Amniotic stem cell (primary cell): ENCODE measurements around the gene WBP2NL.

Experiments
- DNase-seq: peaks from one replicate; lab custom pipeline; 2025; lab: John Stamatoyannopoulos, UW

WBP2NL gene

DNA sequence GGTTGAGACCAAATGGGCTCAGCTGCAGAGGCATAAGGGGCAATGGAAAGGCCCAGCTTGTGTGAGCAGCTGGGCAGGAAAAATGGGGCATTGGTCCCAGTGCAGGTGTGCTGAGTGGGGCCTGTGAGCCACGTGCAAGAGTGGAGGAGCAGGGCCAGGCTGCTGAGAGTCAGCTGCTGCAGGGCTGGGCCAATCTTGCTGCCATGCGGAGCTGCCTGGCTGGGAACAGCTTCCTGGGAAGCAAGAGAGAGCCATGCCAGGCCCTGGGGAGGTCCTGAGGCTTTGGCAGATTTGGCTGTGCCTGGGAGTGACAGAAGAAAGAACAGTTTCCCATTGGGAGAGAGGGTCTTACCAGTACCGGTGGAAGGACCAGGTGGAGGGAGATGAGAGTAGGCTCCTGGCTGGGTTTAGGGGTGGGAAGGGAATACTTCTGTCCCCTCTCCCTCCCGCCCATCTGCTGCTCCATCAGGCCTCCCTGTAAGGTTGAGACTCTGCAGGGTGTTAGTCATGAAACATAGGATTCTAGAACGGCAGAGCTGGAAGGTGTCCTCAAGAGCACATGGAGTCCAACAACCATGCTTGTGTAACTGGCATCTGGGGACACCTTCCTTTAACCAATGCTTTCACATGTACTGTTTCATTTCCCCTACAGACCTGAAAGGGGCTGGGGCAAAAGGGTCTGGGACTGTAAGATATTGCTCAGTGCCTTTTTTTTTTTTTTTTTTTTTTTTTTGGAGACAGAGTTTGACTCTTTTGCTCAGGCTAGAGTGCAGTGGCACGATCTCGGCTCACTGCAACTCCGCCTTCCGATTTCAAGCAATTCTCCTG, 19.0 kb upstream of the WBP2NL start:
- DNase-seq = no peak

DNA sequence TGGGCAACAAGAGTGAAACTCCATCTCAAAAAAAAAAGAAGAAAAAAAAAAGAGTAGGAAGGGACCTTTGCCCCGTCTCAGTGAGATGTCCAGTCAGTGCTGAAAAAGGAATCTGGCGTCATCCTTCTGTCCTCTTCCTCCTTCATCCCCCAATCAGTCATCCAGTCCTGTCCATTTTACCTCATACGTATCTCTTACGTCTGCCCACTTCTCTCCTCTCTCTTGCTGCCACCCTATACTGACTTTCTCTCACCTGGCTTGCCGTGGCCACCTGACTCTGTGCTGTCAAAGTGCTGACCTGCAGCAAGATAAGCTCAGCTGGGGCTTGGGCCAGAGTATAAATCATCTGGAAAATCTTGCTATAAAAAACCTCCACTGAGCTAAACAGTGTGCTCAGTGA, 15.7 kb upstream of the WBP2NL start:
- DNase-seq = no peak

- no peak for DNase-seq
Measured at GRCh38 chr22:41983513-41984405, 14.8 kb upstream of the WBP2NL start.

DNA sequence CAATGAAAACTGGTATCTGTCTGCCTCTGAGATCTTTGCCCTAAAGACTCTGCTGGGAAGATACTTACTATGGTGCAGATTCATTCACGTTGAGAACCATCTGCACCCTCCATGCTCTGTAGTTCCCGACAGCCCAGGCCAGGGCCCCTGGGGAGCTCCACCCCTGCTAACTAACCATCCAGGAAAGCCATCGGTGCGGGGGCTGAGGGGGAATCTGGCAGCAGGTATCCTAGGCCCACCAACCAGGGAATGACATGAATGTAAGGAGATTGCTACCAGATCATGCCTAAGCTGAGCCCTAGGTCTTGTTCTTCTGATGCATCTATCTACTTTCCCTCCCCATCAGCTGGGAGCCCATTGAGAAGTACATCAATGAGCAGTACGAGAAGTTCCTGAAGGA, 11.3 kb upstream of the WBP2NL start:
- no peak for DNase-seq

- DNase-seq = no peak
Measured at GRCh38 chr22:41989246-41989645, 9.3 kb upstream of the WBP2NL start.

GRCh38 chr22:41991111-41991510, 7.5 kb upstream of the WBP2NL start:
- no peak for DNase-seq

DNA sequence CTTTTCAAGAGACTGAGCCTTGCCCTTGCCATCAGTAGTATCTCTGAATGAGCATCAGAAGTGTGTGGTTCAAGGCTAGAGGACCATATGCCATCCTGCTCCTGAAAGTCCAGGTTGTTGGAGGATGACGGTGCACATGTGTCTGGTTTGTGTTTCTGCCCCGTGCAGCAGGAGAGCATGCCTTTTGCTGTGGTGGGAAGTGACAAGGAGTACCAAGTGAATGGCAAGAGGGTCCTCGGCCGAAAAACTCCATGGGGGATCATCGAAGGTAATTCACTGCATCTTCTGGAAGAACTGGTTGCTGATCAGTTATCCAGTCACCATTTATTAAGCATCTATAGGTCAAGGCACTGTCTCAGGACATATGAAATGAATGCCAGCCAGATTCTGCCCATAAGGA, 6.1 kb upstream of the WBP2NL start:
- DNase-seq = no peak

- DNase-seq = no peak
Measured at GRCh38 chr22:41995211-41995610, 3.4 kb upstream of the WBP2NL start.

GRCh38 chr22:41996826-41997225, 1.8 kb upstream of the WBP2NL start:
- no peak for DNase-seq

DNA sequence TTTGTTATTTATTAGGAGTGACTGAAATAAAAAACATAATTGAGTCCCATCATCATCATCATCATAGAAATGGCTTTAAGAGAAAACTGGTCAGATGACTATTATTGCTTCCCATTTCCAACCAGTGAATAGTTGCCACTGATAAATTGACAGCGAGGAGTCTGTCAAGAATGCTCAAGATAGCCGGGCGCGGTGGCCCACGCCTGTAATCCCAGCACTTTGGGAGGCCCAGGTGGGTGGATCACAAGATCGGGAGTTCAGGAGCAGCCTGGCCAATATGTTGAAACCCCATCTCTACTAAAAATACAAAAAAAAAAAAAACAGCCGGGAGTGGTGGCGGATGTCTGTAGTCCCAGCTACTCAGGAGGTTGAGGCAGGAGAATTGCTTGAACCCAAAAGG, 1.9 kb downstream of the WBP2NL start:
- no peak for DNase-seq

- DNase-seq = no peak
Measured at GRCh38 chr22:42001121-42001520, 2.5 kb downstream of the WBP2NL start.

DNA sequence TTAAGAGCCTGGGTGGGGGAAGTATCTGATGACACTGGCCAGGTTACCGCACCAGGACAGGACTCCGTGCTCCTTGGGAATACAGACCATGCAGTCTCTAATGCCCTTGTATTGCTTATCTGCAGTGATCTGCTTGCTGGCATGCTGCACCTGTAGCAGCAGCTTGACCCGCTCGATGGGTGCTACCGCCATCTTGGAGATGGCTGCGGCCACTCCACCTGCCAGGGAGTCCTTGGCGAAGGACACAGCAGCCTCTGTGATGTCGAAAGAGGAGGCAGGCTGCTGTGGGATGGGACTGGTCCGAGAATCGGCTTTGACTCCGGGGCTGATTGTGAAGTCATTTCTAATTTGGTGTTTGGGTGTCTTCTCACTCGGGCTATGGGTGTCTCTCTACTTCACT, 3.1 kb downstream of the WBP2NL start:
- DNase-seq = no peak

- no peak for DNase-seq
Measured at GRCh38 chr22:42007922-42008321, 9.3 kb downstream of the WBP2NL start.

DNA sequence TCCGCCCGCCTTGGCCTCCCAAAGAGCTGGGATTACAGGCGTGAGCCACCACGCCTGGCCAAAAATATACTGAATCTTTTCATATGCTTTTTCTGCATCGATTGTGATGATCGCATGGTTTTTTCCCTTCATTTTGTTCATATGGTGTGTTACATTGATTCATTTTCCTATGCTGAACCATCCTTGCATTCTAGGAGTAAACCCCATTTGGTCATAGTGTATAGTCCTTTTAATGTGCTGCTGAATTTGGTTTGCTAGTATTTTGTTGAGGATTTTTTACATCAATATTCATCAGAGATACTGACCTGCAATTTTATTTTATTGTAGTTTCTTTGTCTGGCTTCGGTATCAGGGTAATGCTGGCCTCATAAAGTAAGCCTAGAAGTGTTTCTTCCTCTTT, 12.2 kb downstream of the WBP2NL start:
- no peak for DNase-seq

- no peak for DNase-seq
Measured at GRCh38 chr22:42013385-42013784, 14.8 kb downstream of the WBP2NL start.

DNA sequence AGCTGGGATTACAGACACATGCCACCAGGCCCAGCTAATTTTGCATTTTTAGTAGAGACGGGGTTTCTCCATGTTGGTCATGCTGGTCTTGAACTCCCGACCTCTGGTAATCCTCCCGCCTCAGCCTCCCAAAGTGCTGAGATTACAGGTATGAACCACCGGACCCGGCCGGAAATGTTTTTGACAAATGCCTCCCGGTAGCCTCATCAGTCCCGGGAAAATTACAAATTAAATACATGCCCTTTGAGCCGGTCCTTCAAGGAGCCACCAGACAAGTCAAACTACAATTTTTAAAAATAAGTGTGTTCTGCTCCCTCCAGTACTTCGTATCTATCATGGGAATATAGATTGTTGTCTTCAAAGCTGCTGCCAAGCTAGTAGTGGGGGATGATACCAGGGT, 17.5 kb downstream of the WBP2NL start:
- DNase-seq = no peak

- DNase-seq = no peak
Measured at GRCh38 chr22:42018224-42018623, 19.6 kb downstream of the WBP2NL start.

DNA sequence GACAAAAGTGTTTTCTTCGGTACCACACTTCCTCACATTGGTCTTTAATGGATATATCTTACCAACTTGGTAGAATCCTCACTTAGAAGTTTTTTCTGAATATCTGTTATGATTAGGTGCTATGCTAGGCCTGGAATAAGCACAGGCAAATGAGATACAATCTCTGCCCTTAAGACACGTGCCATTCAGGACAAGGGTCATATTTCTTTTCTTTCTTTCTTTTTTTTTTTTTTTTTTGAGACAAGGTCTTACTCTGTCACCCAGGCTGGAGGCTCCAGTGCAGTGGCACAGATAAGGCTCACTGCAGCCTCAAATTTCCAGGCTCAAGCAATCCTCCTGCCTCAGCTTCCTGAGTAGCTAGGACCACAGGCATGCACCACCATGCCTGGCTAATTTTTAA, 23.0 kb downstream of the WBP2NL start:
- no peak for DNase-seq

GRCh38 chr22:42022162-42022847, 23.7 kb downstream of the WBP2NL start:
- no peak for DNase-seq

DNA sequence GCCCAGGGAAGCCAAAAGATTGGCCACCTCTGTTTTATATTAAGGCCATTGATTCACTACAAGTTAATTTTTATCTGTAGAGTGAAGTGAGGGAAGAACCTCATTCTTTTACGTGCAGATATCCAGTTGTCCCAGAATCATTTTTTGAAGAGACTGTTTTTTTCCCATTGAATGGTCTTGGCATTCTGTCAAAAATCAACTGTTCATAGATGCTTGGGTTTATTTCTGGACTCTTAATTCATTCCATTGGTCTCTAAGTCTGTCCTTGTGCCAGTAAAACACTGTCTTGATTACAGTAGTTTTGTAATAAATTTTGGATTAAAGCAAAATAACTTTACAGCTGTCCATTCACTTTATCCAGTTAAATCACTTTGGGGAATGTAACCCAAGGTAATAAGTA, 26.8 kb downstream of the WBP2NL start:
- DNase-seq = no peak

GRCh38 chr22:42026705-42027104, 28.1 kb downstream of the WBP2NL start:
- DNase-seq = no peak

- DNase-seq = no peak
Measured at GRCh38 chr22:42033263-42034181, 34.9 kb downstream of the WBP2NL start.
